Measurements from ENCODE around the gene CACNA1I.

CACNA1I gene

DNA sequence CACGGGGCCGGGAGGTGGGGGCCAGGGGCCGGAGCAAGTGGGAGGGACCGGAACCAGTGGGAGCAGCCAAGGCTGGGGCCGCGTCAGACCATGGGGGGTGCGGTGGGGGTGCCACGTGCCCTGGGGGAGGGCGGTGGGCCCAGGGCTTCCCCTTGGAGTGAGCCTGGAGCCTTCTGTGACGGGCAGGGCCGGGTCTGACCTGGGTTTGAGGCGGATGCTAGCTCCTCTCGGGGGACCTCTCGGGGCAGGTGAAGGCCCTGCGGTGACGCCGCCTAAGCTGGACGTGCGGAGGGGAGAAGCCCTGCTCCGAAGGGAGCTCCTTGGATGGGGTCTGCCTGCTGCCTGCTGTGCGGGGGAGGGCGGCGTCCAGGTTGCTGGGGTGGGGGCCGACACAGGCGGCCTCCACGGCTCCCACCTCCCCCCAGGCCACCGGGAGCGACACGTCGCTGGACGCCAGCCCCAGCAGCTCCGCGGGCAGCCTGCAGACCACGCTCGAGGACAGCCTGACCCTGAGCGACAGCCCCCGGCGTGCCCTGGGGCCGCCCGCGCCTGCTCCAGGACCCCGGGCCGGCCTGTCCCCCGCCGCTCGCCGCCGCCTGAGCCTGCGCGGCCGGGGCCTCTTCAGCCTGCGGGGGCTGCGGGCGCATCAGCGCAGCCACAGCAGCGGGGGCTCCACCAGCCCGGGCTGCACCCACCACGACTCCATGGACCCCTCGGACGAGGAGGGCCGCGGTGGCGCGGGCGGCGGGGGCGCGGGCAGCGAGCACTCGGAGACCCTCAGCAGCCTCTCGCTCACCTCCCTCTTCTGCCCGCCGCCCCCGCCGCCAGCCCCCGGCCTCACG is 115.0 kb downstream of the CACNA1I start (continued):
- no peak for TF ChIP-seq KLF7 (tag by site-specific recombination; IDR thresholded peaks at IDR 0.05; ENCODE audit: borderline replicate concordance)
- no peak for TF ChIP-seq SP2 (tag by site-specific recombination; IDR thresholded peaks at IDR 0.05)
- TF ChIP-seq, protein P1, sequence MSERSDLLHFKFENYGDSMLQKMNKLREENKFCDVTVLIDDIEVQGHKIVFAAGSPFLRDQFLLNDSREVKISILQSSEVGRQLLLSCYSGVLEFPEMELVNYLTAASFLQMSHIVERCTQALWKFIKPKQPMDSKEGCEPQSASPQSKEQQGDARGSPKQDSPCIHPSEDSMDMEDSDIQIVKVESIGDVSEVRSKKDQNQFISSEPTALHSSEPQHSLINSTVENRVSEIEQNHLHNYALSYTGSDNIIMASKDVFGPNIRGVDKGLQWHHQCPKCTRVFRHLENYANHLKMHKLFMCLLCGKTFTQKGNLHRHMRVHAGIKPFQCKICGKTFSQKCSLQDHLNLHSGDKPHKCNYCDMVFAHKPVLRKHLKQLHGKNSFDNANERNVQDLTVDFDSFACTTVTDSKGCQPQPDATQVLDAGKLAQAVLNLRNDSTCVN (tag by site-specific recombination; optimal IDR thresholded peaks at IDR 0.05) = no peak
- TF ChIP-seq, protein P2, sequence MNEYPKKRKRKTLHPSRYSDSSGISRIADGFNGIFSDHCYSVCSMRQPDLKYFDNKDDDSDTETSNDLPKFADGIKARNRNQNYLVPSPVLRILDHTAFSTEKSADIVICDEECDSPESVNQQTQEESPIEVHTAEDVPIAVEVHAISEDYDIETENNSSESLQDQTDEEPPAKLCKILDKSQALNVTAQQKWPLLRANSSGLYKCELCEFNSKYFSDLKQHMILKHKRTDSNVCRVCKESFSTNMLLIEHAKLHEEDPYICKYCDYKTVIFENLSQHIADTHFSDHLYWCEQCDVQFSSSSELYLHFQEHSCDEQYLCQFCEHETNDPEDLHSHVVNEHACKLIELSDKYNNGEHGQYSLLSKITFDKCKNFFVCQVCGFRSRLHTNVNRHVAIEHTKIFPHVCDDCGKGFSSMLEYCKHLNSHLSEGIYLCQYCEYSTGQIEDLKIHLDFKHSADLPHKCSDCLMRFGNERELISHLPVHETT (tag by site-specific recombination; IDR thresholded peaks at IDR 0.05) = no peak
- TF ChIP-seq, protein P3, sequence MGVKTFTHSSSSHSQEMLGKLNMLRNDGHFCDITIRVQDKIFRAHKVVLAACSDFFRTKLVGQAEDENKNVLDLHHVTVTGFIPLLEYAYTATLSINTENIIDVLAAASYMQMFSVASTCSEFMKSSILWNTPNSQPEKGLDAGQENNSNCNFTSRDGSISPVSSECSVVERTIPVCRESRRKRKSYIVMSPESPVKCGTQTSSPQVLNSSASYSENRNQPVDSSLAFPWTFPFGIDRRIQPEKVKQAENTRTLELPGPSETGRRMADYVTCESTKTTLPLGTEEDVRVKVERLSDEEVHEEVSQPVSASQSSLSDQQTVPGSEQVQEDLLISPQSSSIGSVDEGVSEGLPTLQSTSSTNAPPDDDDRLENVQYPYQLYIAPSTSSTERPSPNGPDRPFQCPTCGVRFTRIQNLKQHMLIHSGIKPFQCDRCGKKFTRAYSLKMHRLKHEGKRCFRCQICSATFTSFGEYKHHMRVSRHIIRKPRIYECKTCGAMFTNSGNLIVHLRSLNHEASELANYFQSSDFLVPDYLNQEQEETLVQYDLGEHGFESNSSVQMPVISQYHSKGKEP (tag by site-specific recombination; IDR thresholded peaks at IDR 0.05) = no peak
- TF ChIP-seq ZNF214 (tag by site-specific recombination; IDR thresholded peaks at IDR 0.05; ENCODE audit: borderline replicate concordance) = no peak
- TF ChIP-seq ZNF529 (tag by site-specific recombination; IDR thresholded peaks at IDR 0.05; ENCODE audit: insufficient replicate concordance) = no peak

DNA sequence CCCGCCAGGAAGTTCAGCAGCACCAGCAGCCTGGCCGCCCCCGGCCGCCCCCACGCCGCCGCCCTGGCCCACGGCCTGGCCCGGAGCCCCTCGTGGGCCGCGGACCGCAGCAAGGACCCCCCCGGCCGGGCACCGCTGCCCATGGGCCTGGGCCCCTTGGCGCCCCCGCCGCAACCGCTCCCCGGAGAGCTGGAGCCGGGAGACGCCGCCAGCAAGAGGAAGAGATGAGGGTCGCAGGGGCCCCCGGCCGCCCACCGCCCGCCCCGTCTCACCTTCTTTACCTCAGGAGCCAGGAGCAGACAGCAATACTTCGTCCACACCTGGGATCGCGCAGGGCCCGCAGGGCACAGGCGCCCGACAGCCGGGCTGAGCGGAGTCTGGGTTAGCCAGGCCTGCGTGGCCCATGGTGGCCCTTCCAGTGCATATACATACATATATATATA is 115.6 kb downstream of the CACNA1I start:
- no peaks in the 10 kb centered on the region for H3K9me3 ChIP-seq (ENCODE audit: control insufficient read depth, insufficient read depth, low read depth, low read length)
- TF ChIP-seq, protein P2 (tag by site-specific recombination; IDR thresholded peaks at IDR 0.05) = no peak
- no peak for TF ChIP-seq ZNF221 (tag by site-specific recombination; IDR thresholded peaks at IDR 0.05; ENCODE audit: borderline replicate concordance)
- no peak overlapping the region for H3K4me3 ChIP-seq (ENCODE audit: low read depth, low read length)
- H3K4me1 ChIP-seq (ENCODE audit: control insufficient read depth, insufficient read depth, low read length) = no peaks in the 10 kb centered on the region
- POLR2A ChIA-PET = no interaction called here
- CTCF ChIA-PET = no interaction called here
- no peak overlapping the region for H3K27ac ChIP-seq (ENCODE audit: extremely low read depth, low read depth, low read length)
- H3K36me3 ChIP-seq (ENCODE audit: control insufficient read depth in 2 of 2, insufficient read depth in 1 of 2, low read length in 2 of 2) = no peaks in the 10 kb centered on the region

DNA sequence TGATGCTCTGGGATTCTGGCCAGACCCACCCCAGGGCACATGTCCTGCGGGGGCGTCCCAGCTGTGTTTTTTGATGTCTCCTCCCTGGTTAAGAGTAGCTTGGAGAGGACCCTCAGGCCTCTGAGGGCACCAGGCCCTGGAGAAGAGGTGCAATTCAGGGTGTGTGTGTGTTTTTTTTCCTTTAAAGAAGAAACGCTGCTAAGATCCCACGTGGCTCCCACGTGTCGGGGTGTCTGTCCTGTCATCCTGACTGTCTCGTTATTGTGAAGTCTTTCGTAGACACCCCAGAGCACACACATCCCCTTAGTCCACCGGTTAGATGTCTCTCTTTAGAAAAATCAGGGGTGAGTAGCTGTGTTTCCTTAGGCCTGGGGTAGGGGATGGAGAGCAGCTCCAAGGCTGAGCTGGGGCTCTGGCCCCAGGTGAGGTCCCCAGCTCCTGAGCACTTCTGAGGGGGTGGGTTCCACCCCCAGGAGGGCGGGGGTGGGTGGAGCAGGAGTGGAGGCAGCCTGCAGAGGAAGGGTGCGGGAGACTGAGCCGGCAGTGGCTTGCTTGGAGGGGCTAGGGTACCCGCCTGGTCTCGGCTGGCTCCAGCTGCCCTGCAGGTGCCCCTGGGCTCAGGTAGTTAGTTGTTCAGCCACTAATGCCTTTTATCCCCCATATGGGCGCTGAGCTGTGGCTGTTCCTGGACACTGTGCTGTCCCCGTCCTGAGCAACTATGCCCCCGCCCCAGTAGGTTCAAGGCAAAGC is 116.4 kb downstream of the CACNA1I start:
- POLR2A ChIA-PET = no interaction called here
- no peaks in the 10 kb centered on the region for H3K4me1 ChIP-seq (ENCODE audit: control insufficient read depth, insufficient read depth, low read length)
- CTCF ChIA-PET = no interaction called here
- no peak for TF ChIP-seq ZFHX2 (tag by site-specific recombination; conservative IDR thresholded peaks at IDR 0.05)
- TF ChIP-seq ZNF23 (tag by site-specific recombination; IDR thresholded peaks at IDR 0.05; ENCODE audit: borderline replicate concordance) = no peak
- no peak for TF ChIP-seq ZNF175 (tag by site-specific recombination; IDR thresholded peaks at IDR 0.05)
- TF ChIP-seq REPIN1 (tag by site-specific recombination; IDR thresholded peaks at IDR 0.05; ENCODE audit: low read depth) = no peak
- no peak for TF ChIP-seq ZBTB7A (tag by site-specific recombination; IDR thresholded peaks at IDR 0.05; ENCODE audit: low read depth)
- TF ChIP-seq, protein P4, sequence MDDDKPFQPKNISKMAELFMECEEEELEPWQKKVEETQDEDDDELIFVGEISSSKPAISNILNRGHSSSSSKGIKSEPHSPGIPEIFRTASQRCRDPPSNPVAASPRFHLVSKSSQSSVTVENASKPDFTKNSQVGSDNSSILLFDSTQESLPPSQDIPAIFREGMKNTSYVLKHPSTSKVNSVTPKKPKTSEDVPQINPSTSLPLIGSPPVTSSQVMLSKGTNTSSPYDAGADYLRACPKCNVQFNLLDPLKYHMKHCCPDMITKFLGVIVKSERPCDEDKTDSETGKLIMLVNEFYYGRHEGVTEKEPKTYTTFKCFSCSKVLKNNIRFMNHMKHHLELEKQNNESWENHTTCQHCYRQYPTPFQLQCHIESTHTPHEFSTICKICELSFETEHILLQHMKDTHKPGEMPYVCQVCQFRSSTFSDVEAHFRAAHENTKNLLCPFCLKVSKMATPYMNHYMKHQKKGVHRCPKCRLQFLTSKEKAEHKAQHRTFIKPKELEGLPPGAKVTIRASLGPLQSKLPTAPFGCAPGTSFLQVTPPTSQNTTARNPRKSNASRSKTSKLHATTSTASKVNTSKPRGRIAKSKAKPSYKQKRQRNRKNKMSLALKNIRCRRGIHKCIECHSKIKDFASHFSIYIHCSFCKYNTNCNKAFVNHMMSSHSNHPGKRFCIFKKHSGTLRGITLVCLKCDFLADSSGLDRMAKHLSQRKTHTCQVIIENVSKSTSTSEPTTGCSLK (tag by site-specific recombination; IDR thresholded peaks at IDR 0.05) = no peak
- no peak for TF ChIP-seq ZNF239 (tag by site-specific recombination; IDR thresholded peaks at IDR 0.05)
- TF ChIP-seq ZNF214 (tag by site-specific recombination; IDR thresholded peaks at IDR 0.05; ENCODE audit: borderline replicate concordance) = no peak
- no peak for TF ChIP-seq ZNF157 (tag by site-specific recombination; IDR thresholded peaks at IDR 0.05)
- no peak for TF ChIP-seq ZNF777 (tag by site-specific recombination; IDR thresholded peaks at IDR 0.05; ENCODE audit: borderline replicate concordance)
- TF ChIP-seq OSR2 (tag by site-specific recombination; IDR thresholded peaks at IDR 0.05) = no peak
- TF ChIP-seq SETDB1 (IDR thresholded peaks at IDR 0.05; ENCODE audit: insufficient read length, low read length) = no peak
- no peak for TF ChIP-seq ZNF37A (tag by site-specific recombination; IDR thresholded peaks at IDR 0.05)
- no peak for TF ChIP-seq ZNF658 (tag by site-specific recombination; IDR thresholded peaks at IDR 0.05)

More for the DNA sequence above, 116.4 kb downstream of the CACNA1I start:
- no peaks in the 10 kb centered on the region for H3K36me3 ChIP-seq (ENCODE audit: control insufficient read depth in 2 of 2, insufficient read depth in 1 of 2, low read length in 2 of 2)
- no peaks in the 10 kb centered on the region for H3K9me3 ChIP-seq (ENCODE audit: control insufficient read depth, insufficient read depth, low read depth, low read length)
- no peak overlapping the region for H3K27ac ChIP-seq (ENCODE audit: extremely low read depth, low read depth, low read length)
- H3K4me3 ChIP-seq (ENCODE audit: low read depth, low read length) = no peak overlapping the region

All from HEK293 (cell line).